GM18498 (cell line): ENCODE results near the gene DTX4.
"Not testable (repeated sequence)": the region's sequence is repeated elsewhere in the genome, so short reads cannot be mapped to it uniquely, and the experiment has no call there.

Source experiments
- ATAC-seq: cut with Tn5 transposase; IDR thresholded peaks from one replicate; pipeline ENCODE4 v1.9.1; 2021; ENCODE audit warnings: mild to moderate bottlenecking, moderate library complexity; ENCODE audit not compliant: unreplicated experiment

The DTX4 gene

GRCh38 chr11:59171508-59172322 lies at the start of gene DTX4:
DTX4 (plus strand) TSS chr11:59172132; CDS start chr11:59172596, 464 bp downstream.
- ATAC-seq, result peak; percentile 77

- peak; percentile 98 for ATAC-seq
Observed at GRCh38 chr11:59135648-59136461, 36.1 kb upstream of the DTX4 start.

- not testable (repeated sequence) for ATAC-seq
Observed at GRCh38 chr11:59136551-59136950, 35.4 kb upstream of the DTX4 start.

DNA sequence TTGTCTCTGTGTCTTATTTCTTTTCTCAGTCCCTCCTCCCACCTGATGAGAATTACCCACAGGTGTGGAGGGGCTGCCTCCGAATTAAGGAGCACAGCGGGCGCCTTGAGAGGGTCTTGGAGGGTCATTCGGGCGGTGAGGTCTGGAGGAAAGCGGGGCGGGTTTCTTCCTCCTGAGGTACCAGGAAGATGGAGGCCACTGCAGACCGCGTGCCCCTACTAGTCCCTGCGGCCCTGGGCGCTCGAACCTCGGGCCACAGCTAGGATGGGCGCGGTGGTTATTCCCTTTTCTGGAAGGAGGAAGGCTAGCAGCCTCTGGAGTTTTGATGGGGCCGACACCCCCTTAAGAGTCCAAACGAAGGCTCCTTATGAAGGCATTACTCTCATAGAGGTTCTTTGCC lies 34.7 kb upstream of the DTX4 start:
- no peak for ATAC-seq

DNA sequence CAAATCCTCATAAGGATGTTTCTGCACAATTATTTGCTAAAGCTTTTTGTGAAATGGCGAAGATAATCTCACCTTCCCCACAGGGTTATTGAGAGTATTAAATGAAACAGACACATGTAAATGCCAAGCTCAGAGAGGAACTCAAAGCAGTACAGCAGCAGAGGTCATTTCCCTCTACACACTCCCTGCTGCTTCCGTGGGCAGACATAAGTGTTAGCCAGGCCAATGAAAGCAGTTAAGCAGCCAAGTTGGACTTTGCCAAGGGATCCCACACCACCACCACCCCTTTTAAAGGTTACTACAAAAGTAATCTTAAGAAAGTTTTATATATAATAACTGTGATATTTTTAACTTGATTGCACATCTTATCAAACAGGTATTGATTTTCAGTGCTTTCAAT lies 33.3 kb upstream of the DTX4 start:
- no peak for ATAC-seq

DNA sequence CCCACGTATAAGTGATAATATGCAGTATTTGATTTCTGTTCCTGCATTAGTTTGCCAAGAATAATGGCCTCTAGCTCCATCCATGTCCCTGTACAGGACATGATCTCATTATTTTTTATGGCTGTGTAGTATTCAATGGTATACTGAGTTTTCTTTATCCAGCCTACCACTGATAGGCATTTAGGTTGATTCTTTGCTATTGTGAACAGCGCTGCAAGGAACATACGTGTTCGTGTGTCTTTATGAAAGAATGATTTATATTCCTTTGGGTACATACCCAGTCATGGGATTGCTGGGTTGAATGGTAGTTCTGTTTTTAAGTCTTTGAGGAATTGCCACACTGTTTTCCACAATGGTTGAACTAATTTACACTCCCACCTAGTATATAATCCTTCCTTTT lies 30.7 kb upstream of the DTX4 start:
- no peak for ATAC-seq

- ATAC-seq, result peak; percentile 0
Observed at GRCh38 chr11:59141673-59142460, 30.1 kb upstream of the DTX4 start.

DNA sequence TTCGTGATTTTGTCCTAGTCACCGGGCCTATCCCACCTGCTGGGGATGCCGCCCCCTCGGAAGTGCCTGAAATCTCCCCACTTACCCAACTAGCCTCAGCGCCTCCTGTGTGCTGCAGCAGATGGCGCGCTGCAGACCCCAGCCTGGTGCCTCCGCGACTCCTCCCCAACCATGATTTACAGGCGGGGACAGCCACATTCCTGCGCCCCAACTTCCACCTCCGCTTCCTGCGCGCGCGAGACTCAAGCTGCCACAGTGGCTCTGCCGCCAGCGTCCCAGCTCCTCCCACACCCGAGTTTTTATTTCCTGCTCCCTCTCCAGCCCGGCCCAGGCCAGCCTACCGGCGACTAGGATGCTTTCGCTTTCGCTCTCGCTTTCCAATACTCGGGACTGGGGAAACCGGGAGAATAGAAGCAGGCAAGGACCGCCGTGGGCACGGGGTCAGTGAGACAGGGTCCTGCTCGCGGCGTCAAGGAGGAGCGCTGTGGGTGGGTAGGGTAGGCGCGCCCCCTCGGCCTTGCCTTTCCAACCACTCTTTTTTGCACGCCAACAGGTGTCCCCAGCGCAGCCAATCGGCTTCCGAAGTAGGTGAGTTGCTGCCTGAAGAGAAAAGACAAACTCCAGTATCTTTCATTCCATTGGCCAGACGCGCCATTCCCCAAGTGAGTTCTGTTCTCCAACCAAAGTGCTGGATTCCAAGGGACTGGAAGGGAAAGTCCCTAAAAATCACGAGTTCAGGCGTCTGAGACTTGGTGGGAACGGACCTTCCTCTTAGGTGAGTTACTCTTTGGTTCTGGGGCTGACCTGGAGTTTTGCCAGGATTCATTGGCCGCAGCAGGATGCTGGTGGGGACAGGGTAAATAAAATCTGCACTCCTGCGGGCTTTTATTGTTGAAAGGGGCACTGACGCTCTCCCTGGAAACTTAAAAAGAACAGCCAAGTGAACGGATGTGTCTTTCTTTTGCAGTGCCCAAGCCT lies 29.1 kb upstream of the DTX4 start, which contains the start of gene FAM111A:
FAM111A (plus strand) TSS at position 327 of the 978 bp plus-strand sequence. CDS start 6,017 bp downstream, outside the sequence.
- peak; percentile 78 for ATAC-seq

DNA sequence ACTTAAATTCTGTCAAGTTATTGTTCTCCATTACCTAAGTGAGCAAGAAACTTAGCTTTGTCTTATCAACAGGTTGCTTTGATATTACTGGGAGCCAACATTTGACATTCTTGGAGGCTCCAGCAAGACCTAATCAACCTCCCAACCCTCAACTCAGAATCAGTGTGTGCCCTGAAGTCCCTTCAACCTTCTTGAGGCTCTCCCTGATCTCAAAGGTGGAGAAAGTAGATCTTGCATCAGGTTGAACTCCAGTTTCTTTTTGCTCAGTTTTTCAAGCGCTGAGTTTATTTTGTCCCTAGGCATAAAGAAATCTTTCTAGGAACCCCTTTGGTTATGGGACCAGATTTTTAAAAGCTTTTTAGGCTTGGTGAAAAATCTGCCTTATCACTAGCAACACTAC lies 27.8 kb upstream of the DTX4 start:
- no peak for ATAC-seq

DNA sequence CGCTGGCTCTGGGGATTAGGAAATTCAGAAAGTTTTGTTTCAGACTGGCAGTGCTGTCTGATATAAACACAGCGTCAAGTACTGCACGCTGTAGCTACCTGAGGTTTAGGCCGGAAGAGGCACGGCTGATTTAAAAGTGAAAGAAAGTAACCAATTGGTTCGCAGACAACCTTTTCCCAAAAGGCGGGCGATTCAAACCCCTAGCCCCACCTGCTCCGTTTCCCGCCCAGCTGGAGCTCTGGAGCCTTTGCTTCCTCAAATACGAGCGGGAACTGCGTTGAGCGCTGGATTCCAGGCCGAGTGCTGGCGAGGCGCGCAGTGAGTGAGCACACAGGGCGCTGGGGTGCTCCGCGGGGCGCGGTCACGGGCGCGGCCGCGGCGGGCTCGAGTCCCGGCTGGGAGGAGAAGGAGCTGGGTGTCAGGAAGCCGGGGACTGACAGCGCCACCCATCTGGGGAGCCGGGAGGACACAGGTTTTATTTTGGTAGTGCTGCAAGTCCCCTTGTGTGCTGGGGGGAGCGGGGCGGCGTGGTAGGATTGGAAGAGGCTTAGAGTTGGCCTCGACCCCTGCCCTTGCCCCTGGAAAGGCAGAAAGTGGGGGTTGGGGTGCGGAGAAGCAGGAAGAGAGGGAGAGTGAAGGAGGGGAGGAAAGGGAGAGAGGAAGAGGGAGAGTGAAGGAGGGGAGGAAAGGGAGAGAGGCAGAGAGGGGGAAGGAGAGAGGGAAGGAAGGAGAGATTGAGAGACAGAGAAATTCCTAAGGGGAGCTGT lies 27.2 kb upstream of the DTX4 start:
- ATAC-seq, result peak; percentile 54

DNA sequence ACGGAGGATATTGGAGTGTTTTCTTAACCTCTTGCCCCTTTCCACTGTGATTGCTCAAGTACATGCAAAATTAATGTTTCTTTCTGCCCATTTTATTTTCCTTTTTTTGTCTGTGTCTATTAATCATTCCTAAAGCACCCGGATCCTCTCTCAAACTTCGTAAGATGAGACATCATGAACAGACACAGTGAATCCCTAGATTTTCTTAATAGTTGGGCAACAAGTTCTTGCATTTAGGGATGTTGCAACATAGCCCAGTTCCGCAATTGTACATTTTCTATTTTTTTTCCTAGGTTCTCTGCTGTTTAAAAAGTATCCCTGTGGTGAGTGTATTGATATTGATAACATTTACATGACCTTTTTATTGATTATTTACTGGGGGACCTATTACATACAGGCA lies 26.4 kb upstream of the DTX4 start:
- no peak for ATAC-seq

DNA sequence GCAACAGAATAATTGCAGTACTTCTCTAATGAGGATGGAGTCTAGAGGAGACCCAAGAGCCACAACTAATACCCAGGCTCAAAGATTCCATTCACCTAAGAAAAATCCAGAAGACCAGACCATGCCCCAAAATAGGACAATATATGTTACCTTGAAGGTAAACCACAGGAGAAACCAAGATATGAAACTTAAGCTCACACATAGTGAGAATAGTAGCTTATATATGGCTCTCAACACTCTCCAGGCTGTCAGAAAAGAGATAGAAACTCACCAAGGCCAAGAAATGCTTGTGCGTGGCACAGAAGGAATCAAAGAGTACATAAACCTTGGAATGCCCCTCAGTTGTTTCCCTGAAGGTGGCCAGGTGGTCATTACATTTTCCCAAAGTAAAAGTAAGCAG lies 20.2 kb upstream of the DTX4 start:
- ATAC-seq, result peak; percentile 55

DNA sequence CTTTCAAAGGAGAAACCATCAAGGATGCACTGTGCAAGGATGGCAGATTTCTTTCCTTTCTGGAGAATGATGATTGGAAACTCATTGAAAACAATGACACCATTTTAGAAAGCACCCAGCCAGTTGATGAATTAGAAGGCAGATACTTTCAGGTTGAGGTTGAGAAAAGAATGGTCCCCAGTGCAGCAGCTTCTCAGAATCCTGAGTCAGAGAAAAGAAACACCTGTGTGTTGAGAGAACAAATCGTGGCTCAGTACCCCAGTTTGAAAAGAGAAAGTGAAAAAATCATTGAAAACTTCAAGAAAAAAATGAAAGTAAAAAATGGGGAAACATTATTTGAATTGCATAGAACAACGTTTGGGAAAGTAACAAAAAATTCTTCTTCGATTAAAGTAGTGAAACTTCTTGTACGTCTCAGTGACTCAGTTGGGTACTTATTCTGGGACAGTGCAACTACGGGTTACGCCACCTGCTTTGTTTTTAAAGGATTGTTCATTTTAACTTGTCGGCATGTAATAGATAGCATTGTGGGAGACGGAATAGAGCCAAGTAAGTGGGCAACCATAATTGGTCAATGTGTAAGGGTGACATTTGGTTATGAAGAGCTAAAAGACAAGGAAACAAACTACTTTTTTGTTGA lies 19.5 kb upstream of the DTX4 start:
- peak; percentile 86 for ATAC-seq

DNA sequence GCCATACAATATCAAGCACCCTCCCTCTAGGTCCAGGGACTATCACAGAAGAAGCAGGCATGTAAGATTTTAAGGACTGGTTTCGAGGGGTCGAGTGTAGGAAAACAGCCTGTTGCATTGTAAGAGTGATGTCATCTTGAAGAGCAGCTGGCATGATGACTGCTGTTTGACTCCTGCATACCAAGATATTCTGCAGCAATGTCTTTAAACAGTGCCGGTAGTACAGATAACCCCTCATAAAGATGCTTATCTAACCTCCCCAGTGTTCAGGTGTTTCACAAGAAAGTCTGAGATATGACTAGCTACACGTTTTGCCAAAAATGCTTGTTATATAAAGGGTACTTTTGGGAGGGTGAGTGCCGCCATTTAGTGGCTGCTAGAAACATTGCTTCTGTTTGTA lies 17.3 kb upstream of the DTX4 start:
- no peak for ATAC-seq

- ATAC-seq, result no peak
Observed at GRCh38 chr11:59157433-59157832, 14.5 kb upstream of the DTX4 start.

DNA sequence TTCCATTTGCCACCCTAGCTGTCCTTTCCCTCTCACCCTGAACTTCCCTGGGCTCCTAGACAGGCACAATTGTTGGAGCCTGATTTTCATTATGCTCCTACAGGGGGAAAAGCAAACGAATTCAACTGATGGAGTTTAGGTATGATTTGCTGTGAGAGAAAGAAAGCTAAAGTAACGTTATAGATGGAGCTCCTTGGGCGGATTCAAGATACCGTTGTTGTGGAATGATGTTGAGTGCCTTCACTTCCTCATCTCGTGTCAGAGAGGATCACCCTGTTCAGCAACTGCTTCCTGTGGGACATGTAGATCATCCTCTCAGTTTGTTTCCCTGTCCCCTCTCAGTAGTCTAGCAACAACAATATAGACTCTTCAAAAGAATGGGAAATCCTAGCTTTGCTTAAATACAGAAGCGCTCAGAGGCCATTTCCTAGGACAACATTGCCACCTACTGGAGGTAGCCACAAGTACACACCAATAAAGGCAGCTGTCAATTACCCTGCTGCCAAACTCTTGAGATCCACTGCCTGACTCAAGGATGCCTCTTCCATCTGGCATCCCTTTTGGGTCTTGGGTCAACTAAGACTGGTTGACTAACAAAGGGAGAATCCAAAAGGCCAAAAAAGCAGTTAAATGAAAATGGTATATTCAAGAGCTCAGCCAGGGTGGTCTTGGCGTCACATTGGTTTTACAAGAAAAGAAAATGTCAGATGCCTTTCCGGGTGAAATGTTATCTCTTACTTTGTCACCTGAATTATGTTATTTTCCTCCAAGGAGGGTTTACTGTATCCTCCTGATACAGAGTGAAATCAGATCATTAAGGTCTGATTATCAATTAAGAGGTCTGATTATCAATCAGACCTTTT lies 13.5 kb upstream of the DTX4 start:
- ATAC-seq, result peak; percentile 91

DNA sequence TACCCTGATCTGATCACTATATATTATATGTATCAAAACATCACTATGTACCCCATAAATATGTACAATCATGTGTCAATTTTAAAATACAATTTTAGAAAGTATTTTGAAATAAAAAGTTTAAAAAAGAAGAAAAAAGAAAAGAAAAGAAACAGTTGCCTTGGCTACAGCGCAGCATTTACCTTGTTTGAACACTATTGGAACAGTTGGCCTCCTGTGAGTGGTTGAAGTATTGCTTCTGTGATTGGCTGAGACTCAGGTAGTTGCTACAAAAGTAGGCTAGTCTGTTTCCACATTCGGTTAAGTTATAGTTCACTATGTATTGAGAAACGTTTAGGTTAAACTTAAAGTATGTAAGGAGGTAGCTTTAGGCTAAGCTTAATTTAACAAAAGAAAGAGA lies 7.9 kb upstream of the DTX4 start:
- ATAC-seq, result no peak
